Left ventricle myocardium inferior (tissue), 1 donor: Measurements from ENCODE around the gene RRP1B. TPM values are rescaled to one million over a fixed set of nuclear protein-coding genes. Genes with fewer than 3 reads are reported as not detected.
"Not testable (repeated sequence)": the region's sequence is repeated elsewhere in the genome, so short reads cannot be mapped to it uniquely, and the experiment has no call there.

Source experiments
- DNase-seq: peaks from one replicate; pipeline ENCODE4 v3.0.0-alpha.2; 2020
- H3K27ac ChIP-seq: fragments of 200-600 bp; replicated peaks from 2 replicates; pipeline ENCODE4 v1.8.0; 2021
- H3K27me3 ChIP-seq: fragments of 200-600 bp; 2 replicates; pipeline ENCODE4 v1.8.0; 2021; ENCODE audit warnings: low read depth
- H3K36me3 ChIP-seq: fragments of 200-600 bp; 2 replicates; pipeline ENCODE4 v1.8.0; 2021
- H3K4me1 ChIP-seq: fragments of 200-600 bp; 2 replicates; pipeline ENCODE4 v1.8.0; 2021
- H3K4me3 ChIP-seq: fragments of 200-600 bp; 2 replicates; pipeline ENCODE4 v1.8.0; 2021; ENCODE audit warnings: mild to moderate bottlenecking, moderate library complexity
- H3K9me3 ChIP-seq: fragments of 200-600 bp; replicated peaks from 2 replicates; pipeline ENCODE4 v1.8.0; 2021
- CTCF ChIP-seq: fragments of 200-600 bp; IDR thresholded peaks from 2 replicates; pipeline ENCODE4 v1.8.0; 2021; ENCODE audit warnings: antibody characterized with exemption, mild to moderate bottlenecking, borderline replicate concordance
- intact Hi-C: fragments of 100-400 bp; cut with micrococcal nuclease; formaldehyde crosslinking; loops from one replicate; pipeline ENCODE4 v1.11.0; 2022
- total RNA-seq: library from RNA; stranded (reverse); fragmentation: NEBNext Ultra II Directional; extraction: Animal tissue kit (Norgen Biotek cat#: 25700); gene quantifications from one replicate; pipeline ENCODE4 v1.2.1, GENCODE V29; 2021
- donor health status: DM: no; HTN: yes; CAD: no; lungs with severe emphysema.

RRP1B gene
- total RNA-seq, 1 donor from 2014 or later: 8.9 TPM

- H3K4me3 ChIP-seq: no peak overlapping the region
- H3K9me3 ChIP-seq: no peaks in the 10 kb centered on the region
- H3K27me3 ChIP-seq: no peaks in the 10 kb centered on the region
- no peaks in the 10 kb centered on the region for H3K4me1 ChIP-seq
- no peak overlapping the region for H3K27ac ChIP-seq
- H3K36me3 ChIP-seq: peaks cover 71% of the 10 kb centered on the region
- TF ChIP-seq CTCF: no peak
- intact Hi-C loops: no loop called here
- no peak for DNase-seq
These were observed 34.6 kb downstream of the RRP1B start for GRCh38 chr21:43693981-43694380.

GRCh38 chr21:43694437-43695079 is 35.2 kb downstream of the RRP1B start:
- intact Hi-C loops: no loop called here
- H3K4me1 ChIP-seq: no peaks in the 10 kb centered on the region
- no peak for TF ChIP-seq CTCF
- no peak overlapping the region for H3K27ac ChIP-seq
- no peak for DNase-seq
- H3K4me3 ChIP-seq: no peak overlapping the region
- no peaks in the 10 kb centered on the region for H3K9me3 ChIP-seq
- H3K36me3 ChIP-seq: peaks cover 65% of the 10 kb centered on the region
- H3K27me3 ChIP-seq: no peaks in the 10 kb centered on the region

GRCh38 chr21:43696214-43696613 is 36.9 kb downstream of the RRP1B start:
- intact Hi-C loops: no loop called here
- H3K36me3 ChIP-seq: peaks cover 49% of the 10 kb centered on the region

GRCh38 chr21:43697758-43698643 is 38.6 kb downstream of the RRP1B start:
- peaks cover 19% of the 10 kb centered on the region for H3K4me1 ChIP-seq
- H3K36me3 ChIP-seq: peaks cover 31% of the 10 kb centered on the region
- H3K4me3 ChIP-seq: no peak overlapping the region
- H3K27me3 ChIP-seq: no peaks in the 10 kb centered on the region
- H3K9me3 ChIP-seq: no peaks in the 10 kb centered on the region
- intact Hi-C loops: no loop called here
- no peak for TF ChIP-seq CTCF
- no peak overlapping the region for H3K27ac ChIP-seq
- DNase-seq: no peak

More at GRCh38 chr21:43696214-43696613, 36.9 kb downstream of the RRP1B start:
- no peak overlapping the region for H3K4me3 ChIP-seq
- H3K27ac ChIP-seq: no peak overlapping the region
- no peak for DNase-seq
- TF ChIP-seq CTCF: no peak
- H3K4me1 ChIP-seq: peaks cover 6% of the 10 kb centered on the region
- H3K9me3 ChIP-seq: no peaks in the 10 kb centered on the region
- no peaks in the 10 kb centered on the region for H3K27me3 ChIP-seq

GRCh38 chr21:43699492-43699777 is 40.1 kb downstream of the RRP1B start:
- Histone ChIP-seq H3K36me3 (peaks cover 16% of the 10 kb centered on the region), H3K4me1 (peaks cover 28% of the 10 kb centered on the region)
- H3K27me3 ChIP-seq, H3K9me3 ChIP-seq, DNase-seq, H3K4me3 ChIP-seq, intact Hi-C loops, H3K27ac ChIP-seq: not testable (repeated sequence)

- no peak for TF ChIP-seq CTCF
- Histone ChIP-seq H3K4me1 (peaks cover 28% of the 10 kb centered on the region), H3K4me3 (no peak overlapping the region), H3K27ac (no peak overlapping the region), H3K9me3 (no peaks in the 10 kb centered on the region), H3K27me3 (no peaks in the 10 kb centered on the region), H3K36me3 (peaks cover 12% of the 10 kb centered on the region)
- intact Hi-C loops: no loop called here
- no peak for DNase-seq
These were observed 40.7 kb downstream of the RRP1B start for GRCh38 chr21:43699933-43700599.
